MCF 10A (cell line): Measurements from ENCODE around the gene PECR. TPM values are rescaled to one million over a fixed set of nuclear protein-coding genes. Genes with fewer than 3 reads are reported as not detected.

Experiments used
- BruUV-seq: library from RNA; stranded (reverse); fragments of 400-500 nt; replicated peaks from 2 replicates; lab custom pipeline; 2021; lab: Mats Ljungman, UMichigan
- CTCF ChIA-PET: fragments of 300-600 bp; sonication (Branson Sonifier 250); formaldehyde crosslinking; extraction: SDS; loops from one replicate; lab custom pipeline; 2021; ENCODE audit warnings: antibody characterized with exemption, inconsistent platforms; lab: Yijun Ruan, JAX
- POLR2A ChIA-PET: fragments of 300-600, 350-650 bp; sonication (Branson Sonifier 250); formaldehyde crosslinking; extraction: SDS; loops from one replicate; lab custom pipeline; 2020; ENCODE audit warnings: antibody characterized with exemption, inconsistent platforms; lab: Yijun Ruan, JAX
- DNase-seq: peaks from one replicate; pipeline ENCODE4 v3.0.0-alpha.2; 2018; ENCODE audit not compliant: unreplicated experiment
- H3K27ac Mint-ChIP-seq: one replicate; pipeline ENCODE4 v1.8.0; 2022; ENCODE audit warnings: mild to moderate bottlenecking, low read depth, mixed read lengths; ENCODE audit not compliant: unreplicated experiment
- H3K27me3 Mint-ChIP-seq: one replicate; pipeline ENCODE4 v1.8.0; 2022; ENCODE audit warnings: mixed read lengths; ENCODE audit not compliant: insufficient read depth, unreplicated experiment
- H3K36me3 Mint-ChIP-seq: one replicate; pipeline ENCODE4 v1.8.0; 2022; ENCODE audit warnings: mild to moderate bottlenecking, moderate library complexity, mixed read lengths; ENCODE audit not compliant: insufficient read depth, unreplicated experiment
- H3K4me1 Mint-ChIP-seq: one replicate; pipeline ENCODE4 v1.8.0; 2022; ENCODE audit warnings: mixed read lengths; ENCODE audit not compliant: insufficient read depth, unreplicated experiment
- H3K4me3 Mint-ChIP-seq: one replicate; pipeline ENCODE4 v1.8.0; 2022; ENCODE audit warnings: mild to moderate bottlenecking, moderate library complexity, mixed read lengths; ENCODE audit not compliant: unreplicated experiment
- H3K9me3 Mint-ChIP-seq: one replicate; pipeline ENCODE4 v1.8.0; 2022; ENCODE audit warnings: mixed read lengths; ENCODE audit not compliant: unreplicated experiment
- intact Hi-C: fragments of 100-400 bp; cut with micrococcal nuclease; formaldehyde crosslinking; loops from 2 replicates; pipeline ENCODE4 v1.14.1; 2022
- total RNA-seq: library from RNA; stranded (reverse); gene quantifications from 2 replicates; pipeline ENCODE4 v1.2.3, GENCODE V29; 2022
- TF ChIP-seq, protein P1 (sequence below): fragments of 200-600 bp; IDR thresholded peaks from one replicate; pipeline ENCODE4 v1.8.0; 2022; ENCODE audit warnings: antibody characterized with exemption, mild to moderate bottlenecking; ENCODE audit not compliant: unreplicated experiment

PECR gene
- total RNA-seq, 1 experiment from 2014 or later: 8.3 TPM

DNA sequence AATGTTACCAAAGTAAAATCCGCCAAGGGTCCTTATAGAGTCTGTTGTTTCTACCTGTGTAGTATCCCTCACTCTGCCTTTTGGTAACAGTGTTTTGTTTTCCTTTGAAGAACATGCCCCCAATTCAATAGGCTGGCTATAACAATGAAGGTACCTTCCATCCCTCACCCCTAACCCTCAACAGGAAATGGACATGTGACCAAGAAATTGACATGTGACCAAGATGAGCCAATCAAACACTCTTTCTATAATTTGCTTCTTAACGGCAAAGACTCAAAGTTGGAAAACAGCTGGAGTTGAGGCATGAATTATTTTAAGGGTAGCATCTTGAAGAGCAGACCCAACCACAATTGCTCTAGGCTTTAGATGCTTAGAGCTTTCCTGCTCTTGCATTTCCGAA lies 62.9 kb downstream of the PECR start:
- intact Hi-C loops: no loop called here
- no peak overlapping the region for H3K4me3 Mint-ChIP-seq
- no peaks in the 10 kb centered on the region for H3K36me3 Mint-ChIP-seq
- no peak for DNase-seq
- ChIA-PET CTCF (interaction anchor here (1.2 to 4.8 kb wide), 3 partner anchors 12 to 67 kb away, joined by 3 to 27 read pairs (median 8); no protein-coding TSS in a partner anchor), POLR2A (interaction anchor here (4.1 kb wide), 1 partner anchor 12 kb away, joined by 14 read pairs; no protein-coding TSS in a partner anchor)
- no TSS peak for BruUV-seq
- no peaks in the 10 kb centered on the region for H3K27me3 Mint-ChIP-seq
- H3K4me1 Mint-ChIP-seq: peaks cover 11% of the 10 kb centered on the region
- no peak overlapping the region for H3K27ac Mint-ChIP-seq
- TF ChIP-seq, protein P1, sequence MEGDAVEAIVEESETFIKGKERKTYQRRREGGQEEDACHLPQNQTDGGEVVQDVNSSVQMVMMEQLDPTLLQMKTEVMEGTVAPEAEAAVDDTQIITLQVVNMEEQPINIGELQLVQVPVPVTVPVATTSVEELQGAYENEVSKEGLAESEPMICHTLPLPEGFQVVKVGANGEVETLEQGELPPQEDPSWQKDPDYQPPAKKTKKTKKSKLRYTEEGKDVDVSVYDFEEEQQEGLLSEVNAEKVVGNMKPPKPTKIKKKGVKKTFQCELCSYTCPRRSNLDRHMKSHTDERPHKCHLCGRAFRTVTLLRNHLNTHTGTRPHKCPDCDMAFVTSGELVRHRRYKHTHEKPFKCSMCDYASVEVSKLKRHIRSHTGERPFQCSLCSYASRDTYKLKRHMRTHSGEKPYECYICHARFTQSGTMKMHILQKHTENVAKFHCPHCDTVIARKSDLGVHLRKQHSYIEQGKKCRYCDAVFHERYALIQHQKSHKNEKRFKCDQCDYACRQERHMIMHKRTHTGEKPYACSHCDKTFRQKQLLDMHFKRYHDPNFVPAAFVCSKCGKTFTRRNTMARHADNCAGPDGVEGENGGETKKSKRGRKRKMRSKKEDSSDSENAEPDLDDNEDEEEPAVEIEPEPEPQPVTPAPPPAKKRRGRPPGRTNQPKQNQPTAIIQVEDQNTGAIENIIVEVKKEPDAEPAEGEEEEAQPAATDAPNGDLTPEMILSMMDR: no peak
- H3K9me3 Mint-ChIP-seq: no peaks in the 10 kb centered on the region

DNA sequence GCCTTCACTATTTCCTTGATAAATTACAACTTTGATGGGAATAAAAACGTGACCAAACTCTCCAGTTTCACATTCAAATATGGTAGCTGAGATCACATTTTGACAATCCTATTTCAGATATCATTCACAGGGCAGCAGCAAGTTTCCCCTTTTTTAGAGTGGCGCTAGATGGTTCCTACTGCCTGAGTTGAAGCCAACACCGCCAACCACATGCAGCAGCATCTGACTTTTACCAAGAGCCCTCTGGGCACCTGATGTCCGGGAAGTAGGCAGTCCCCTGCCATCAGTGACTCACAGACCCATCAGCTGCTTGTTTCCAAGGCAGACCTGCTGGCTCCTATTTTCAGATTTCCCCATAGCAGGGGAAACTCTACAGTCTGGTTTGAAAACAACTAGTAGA lies 64.2 kb downstream of the PECR start:
- peak; percentile 91 for DNase-seq
- intact Hi-C loops: no loop called here
- Mint-ChIP-seq H3K36me3 (no peaks in the 10 kb centered on the region), H3K4me1 (peaks cover 18% of the 10 kb centered on the region), H3K27ac (no peak overlapping the region), H3K4me3 (no peak overlapping the region), H3K9me3 (no peaks in the 10 kb centered on the region), H3K27me3 (no peaks in the 10 kb centered on the region)
- ChIA-PET POLR2A (interaction anchor here (0.6 to 4.1 kb wide), 7 partner anchors 11 to 608 kb away, joined by 3 to 14 read pairs (median 3); no protein-coding TSS in a partner anchor), CTCF (interaction anchor here (0.6 to 4.8 kb wide), 6 partner anchors 14 to 67 kb away, joined by 3 to 27 read pairs (median 4); no protein-coding TSS in a partner anchor)
- TF ChIP-seq, protein P1: no peak
- BruUV-seq: no TSS peak

GRCh38 chr2:216016581-216016980 lies 65.0 kb downstream of the PECR start:
- Mint-ChIP-seq H3K27me3 (no peaks in the 10 kb centered on the region), H3K27ac (no peak overlapping the region), H3K4me1 (peaks cover 26% of the 10 kb centered on the region), H3K9me3 (no peaks in the 10 kb centered on the region), H3K36me3 (no peaks in the 10 kb centered on the region), H3K4me3 (no peak overlapping the region)
- ChIA-PET POLR2A (interaction anchor here (1.5 to 4.1 kb wide), 3 partner anchors 10 to 48 kb away, joined by 3 to 14 read pairs (median 3); no protein-coding TSS in a partner anchor), CTCF (interaction anchor here (0.5 to 4.8 kb wide), 8 partner anchors 9 to 638 kb away, joined by 3 to 27 read pairs (median 3); no protein-coding TSS in a partner anchor)
- TF ChIP-seq, protein P1: no peak
- DNase-seq: no peak
- intact Hi-C loops: no loop called here
- BruUV-seq: no TSS peak

GRCh38 chr2:216015722-216016464 lies 65.7 kb downstream of the PECR start:
- no peak overlapping the region for H3K27ac Mint-ChIP-seq
- H3K4me3 Mint-ChIP-seq: no peak overlapping the region
- intact Hi-C loops: no loop called here
- POLR2A ChIA-PET: interaction anchor here (1.5 to 4.1 kb wide), 3 partner anchors 10 to 48 kb away, joined by 3 to 14 read pairs (median 3); no protein-coding TSS in a partner anchor
- CTCF ChIA-PET: interaction anchor here (0.6 to 4.8 kb wide), 8 partner anchors 9 to 615 kb away, joined by 3 to 27 read pairs (median 4); no protein-coding TSS in a partner anchor
- H3K36me3 Mint-ChIP-seq: no peaks in the 10 kb centered on the region
- H3K27me3 Mint-ChIP-seq: no peaks in the 10 kb centered on the region
- no TSS peak for BruUV-seq
- peaks cover 31% of the 10 kb centered on the region for H3K4me1 Mint-ChIP-seq
- H3K9me3 Mint-ChIP-seq: no peaks in the 10 kb centered on the region
- DNase-seq: no peak
- TF ChIP-seq, protein P1: no peak
